Measurements from ENCODE around the gene SYN1. TPM values are rescaled to one million over a fixed set of nuclear protein-coding genes. Genes with fewer than 3 reads are reported as not detected.

The SYN1 gene
- polyA plus RNA-seq, 2 of the 4 experiments (the other 2 are of a cell fraction), result 0.05 TPM; not detected in 1

DNA sequence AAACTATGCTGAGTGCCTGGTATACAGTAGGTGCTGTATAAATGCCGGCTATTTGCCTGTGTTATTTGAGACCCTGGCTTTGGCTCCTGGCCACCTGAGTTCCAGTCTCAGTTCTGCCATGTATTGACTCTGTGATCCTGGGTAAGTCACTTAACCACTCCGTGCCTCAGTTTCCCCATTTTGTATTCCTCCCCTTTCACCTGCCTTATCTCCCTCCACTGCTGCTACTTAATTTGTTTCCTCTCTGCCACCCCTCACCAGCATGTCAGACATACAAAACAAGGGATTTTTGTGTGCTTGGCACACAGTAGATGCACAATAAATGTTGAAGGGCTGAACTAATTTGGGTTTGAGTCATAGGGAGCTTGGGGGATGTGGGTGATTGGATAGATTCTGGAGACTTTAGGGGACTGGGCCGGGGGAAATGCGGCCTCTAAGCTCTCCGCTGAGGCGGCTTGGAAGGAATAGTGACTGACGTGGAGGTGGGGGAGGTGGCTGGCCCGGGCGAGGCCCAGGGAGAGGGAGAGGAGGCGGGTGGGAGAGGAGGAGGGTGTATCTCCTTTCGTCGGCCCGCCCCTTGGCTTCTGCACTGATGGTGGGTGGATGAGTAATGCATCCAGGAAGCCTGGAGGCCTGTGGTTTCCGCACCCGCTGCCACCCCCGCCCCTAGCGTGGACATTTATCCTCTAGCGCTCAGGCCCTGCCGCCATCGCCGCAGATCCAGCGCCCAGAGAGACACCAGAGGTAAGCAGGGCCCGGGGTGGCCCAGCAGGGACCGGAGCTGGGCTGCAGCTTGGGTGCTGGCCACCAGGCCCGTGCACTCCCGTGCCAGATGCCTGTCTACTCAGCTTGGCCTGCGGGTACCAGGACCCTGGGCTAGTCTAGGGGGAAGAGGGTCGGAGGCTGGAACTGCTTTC, 37.7 kb downstream of the SYN1 start, which contains the start of gene TIMP1 (continued):
- TF ChIP-seq, protein P1, sequence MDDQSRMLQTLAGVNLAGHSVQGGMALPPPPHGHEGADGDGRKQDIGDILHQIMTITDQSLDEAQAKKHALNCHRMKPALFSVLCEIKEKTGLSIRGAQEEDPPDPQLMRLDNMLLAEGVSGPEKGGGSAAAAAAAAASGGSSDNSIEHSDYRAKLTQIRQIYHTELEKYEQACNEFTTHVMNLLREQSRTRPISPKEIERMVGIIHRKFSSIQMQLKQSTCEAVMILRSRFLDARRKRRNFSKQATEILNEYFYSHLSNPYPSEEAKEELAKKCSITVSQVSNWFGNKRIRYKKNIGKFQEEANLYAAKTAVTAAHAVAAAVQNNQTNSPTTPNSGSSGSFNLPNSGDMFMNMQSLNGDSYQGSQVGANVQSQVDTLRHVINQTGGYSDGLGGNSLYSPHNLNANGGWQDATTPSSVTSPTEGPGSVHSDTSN (IDR thresholded peaks at IDR 0.05), result no peak
- TF ChIP-seq HOXB5 (CRISPR knock-in tag; IDR thresholded peaks at IDR 0.05), result no peak
- TF ChIP-seq, protein P2, sequence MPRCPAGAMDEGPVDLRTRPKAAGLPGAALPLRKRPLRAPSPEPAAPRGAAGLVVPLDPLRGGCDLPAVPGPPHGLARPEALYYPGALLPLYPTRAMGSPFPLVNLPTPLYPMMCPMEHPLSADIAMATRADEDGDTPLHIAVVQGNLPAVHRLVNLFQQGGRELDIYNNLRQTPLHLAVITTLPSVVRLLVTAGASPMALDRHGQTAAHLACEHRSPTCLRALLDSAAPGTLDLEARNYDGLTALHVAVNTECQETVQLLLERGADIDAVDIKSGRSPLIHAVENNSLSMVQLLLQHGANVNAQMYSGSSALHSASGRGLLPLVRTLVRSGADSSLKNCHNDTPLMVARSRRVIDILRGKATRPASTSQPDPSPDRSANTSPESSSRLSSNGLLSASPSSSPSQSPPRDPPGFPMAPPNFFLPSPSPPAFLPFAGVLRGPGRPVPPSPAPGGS (IDR thresholded peaks at IDR 0.05), result 0 out of 3 replicates have a peak, but pooled peaks have one; percentile 27
- TF ChIP-seq ZC3H11A (IDR thresholded peaks at IDR 0.05), result no peak
- no peak for TF ChIP-seq GATA3 (IDR thresholded peaks at IDR 0.05; ENCODE audit: borderline replicate concordance)
- no peak for TF ChIP-seq RARB (CRISPR knock-in tag; IDR thresholded peaks at IDR 0.05)
- TF ChIP-seq, protein P3, sequence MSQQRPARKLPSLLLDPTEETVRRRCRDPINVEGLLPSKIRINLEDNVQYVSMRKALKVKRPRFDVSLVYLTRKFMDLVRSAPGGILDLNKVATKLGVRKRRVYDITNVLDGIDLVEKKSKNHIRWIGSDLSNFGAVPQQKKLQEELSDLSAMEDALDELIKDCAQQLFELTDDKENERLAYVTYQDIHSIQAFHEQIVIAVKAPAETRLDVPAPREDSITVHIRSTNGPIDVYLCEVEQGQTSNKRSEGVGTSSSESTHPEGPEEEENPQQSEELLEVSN (IDR thresholded peaks at IDR 0.05; ENCODE audit: borderline replicate concordance, low read depth), result no peak
- no peak for TF ChIP-seq SMC3 (IDR thresholded peaks at IDR 0.05)
- TF ChIP-seq EHF (CRISPR knock-in tag; IDR thresholded peaks at IDR 0.05), result no peak
- no peak for TF ChIP-seq MAZ (IDR thresholded peaks at IDR 0.05; ENCODE audit: borderline replicate concordance, low read depth, low read length)
- no peak for TF ChIP-seq RAD21 (conservative IDR thresholded peaks at IDR 0.05 in 1 of 2, IDR thresholded peaks at IDR 0.05 in 1 of 2)
- no peak for TF ChIP-seq POLR2AphosphoS2 (conservative IDR thresholded peaks at IDR 0.05; ENCODE audit: low read length)
- TF ChIP-seq KDM1A (IDR thresholded peaks at IDR 0.05; ENCODE audit: low read depth), result 0 out of 2 replicates have a peak, but pooled peaks have one; percentile 54
- TF ChIP-seq HOXA7 (CRISPR knock-in tag; IDR thresholded peaks at IDR 0.05), result no peak
- TF ChIP-seq EP300 (IDR thresholded peaks at IDR 0.05), result no peak
- TF ChIP-seq, protein P4, sequence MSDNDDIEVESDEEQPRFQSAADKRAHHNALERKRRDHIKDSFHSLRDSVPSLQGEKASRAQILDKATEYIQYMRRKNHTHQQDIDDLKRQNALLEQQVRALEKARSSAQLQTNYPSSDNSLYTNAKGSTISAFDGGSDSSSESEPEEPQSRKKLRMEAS (IDR thresholded peaks at IDR 0.05), result no peak; the same call in 1 of the 2 replicates
- TF ChIP-seq HOXB13 (CRISPR knock-in tag; IDR thresholded peaks at IDR 0.05; ENCODE audit: low read depth), result no peak
- TF ChIP-seq, protein P5, sequence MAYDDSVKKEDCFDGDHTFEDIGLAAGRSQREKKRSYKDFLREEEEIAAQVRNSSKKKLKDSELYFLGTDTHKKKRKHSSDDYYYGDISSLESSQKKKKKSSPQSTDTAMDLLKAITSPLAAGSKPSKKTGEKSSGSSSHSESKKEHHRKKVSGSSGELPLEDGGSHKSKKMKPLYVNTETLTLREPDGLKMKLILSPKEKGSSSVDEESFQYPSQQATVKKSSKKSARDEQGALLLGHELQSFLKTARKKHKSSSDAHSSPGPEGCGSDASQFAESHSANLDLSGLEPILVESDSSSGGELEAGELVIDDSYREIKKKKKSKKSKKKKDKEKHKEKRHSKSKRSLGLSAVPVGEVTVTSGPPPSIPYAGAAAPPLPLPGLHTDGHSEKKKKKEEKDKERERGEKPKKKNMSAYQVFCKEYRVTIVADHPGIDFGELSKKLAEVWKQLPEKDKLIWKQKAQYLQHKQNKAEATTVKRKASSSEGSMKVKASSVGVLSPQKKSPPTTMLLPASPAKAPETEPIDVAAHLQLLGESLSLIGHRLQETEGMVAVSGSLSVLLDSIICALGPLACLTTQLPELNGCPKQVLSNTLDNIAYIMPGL (CRISPR knock-in tag; IDR thresholded peaks at IDR 0.05; ENCODE audit: borderline replicate concordance), result no peak
- TF ChIP-seq FOSB (CRISPR knock-in tag; IDR thresholded peaks at IDR 0.05), result no peak
- TF ChIP-seq NFE2L2 (conservative IDR thresholded peaks at IDR 0.05; ENCODE audit: low read length), result no peak
- TF ChIP-seq CBX8 (IDR thresholded peaks at IDR 0.05), result no peak
- no peak for TF ChIP-seq HEYL (CRISPR knock-in tag; IDR thresholded peaks at IDR 0.05)
- no peak for TF ChIP-seq ZFP36 (IDR thresholded peaks at IDR 0.05; ENCODE audit: borderline replicate concordance, partially characterized antibody)
- TF ChIP-seq MYC (IDR thresholded peaks at IDR 0.05; ENCODE audit: borderline replicate concordance, low read length), result no peak
- TF ChIP-seq, protein P6, sequence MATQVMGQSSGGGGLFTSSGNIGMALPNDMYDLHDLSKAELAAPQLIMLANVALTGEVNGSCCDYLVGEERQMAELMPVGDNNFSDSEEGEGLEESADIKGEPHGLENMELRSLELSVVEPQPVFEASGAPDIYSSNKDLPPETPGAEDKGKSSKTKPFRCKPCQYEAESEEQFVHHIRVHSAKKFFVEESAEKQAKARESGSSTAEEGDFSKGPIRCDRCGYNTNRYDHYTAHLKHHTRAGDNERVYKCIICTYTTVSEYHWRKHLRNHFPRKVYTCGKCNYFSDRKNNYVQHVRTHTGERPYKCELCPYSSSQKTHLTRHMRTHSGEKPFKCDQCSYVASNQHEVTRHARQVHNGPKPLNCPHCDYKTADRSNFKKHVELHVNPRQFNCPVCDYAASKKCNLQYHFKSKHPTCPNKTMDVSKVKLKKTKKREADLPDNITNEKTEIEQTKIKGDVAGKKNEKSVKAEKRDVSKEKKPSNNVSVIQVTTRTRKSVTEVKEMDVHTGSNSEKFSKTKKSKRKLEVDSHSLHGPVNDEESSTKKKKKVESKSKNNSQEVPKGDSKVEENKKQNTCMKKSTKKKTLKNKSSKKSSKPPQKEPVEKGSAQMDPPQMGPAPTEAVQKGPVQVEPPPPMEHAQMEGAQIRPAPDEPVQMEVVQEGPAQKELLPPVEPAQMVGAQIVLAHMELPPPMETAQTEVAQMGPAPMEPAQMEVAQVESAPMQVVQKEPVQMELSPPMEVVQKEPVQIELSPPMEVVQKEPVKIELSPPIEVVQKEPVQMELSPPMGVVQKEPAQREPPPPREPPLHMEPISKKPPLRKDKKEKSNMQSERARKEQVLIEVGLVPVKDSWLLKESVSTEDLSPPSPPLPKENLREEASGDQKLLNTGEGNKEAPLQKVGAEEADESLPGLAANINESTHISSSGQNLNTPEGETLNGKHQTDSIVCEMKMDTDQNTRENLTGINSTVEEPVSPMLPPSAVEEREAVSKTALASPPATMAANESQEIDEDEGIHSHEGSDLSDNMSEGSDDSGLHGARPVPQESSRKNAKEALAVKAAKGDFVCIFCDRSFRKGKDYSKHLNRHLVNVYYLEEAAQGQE (IDR thresholded peaks at IDR 0.05), result no peak
- TF ChIP-seq, protein P7, sequence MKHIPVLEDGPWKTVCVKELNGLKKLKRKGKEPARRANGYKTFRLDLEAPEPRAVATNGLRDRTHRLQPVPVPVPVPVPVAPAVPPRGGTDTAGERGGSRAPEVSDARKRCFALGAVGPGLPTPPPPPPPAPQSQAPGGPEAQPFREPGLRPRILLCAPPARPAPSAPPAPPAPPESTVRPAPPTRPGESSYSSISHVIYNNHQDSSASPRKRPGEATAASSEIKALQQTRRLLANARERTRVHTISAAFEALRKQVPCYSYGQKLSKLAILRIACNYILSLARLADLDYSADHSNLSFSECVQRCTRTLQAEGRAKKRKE (CRISPR knock-in tag; IDR thresholded peaks at IDR 0.05; ENCODE audit: low read depth), result no peak
- no peak for TF ChIP-seq NPAS2 (CRISPR knock-in tag; IDR thresholded peaks at IDR 0.05; ENCODE audit: borderline replicate concordance)
- peak; percentile 53 for TF ChIP-seq PHF8 (IDR thresholded peaks at IDR 0.05; ENCODE audit: borderline replicate concordance, low read depth)
- TF ChIP-seq, protein P8, sequence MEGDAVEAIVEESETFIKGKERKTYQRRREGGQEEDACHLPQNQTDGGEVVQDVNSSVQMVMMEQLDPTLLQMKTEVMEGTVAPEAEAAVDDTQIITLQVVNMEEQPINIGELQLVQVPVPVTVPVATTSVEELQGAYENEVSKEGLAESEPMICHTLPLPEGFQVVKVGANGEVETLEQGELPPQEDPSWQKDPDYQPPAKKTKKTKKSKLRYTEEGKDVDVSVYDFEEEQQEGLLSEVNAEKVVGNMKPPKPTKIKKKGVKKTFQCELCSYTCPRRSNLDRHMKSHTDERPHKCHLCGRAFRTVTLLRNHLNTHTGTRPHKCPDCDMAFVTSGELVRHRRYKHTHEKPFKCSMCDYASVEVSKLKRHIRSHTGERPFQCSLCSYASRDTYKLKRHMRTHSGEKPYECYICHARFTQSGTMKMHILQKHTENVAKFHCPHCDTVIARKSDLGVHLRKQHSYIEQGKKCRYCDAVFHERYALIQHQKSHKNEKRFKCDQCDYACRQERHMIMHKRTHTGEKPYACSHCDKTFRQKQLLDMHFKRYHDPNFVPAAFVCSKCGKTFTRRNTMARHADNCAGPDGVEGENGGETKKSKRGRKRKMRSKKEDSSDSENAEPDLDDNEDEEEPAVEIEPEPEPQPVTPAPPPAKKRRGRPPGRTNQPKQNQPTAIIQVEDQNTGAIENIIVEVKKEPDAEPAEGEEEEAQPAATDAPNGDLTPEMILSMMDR (IDR thresholded peaks at IDR 0.05), result no peak

All from A549 (cell line).